ENCODE results near the gene BRD9. TPM values are rescaled to one million over a fixed set of nuclear protein-coding genes. Genes with fewer than 3 reads are reported as not detected.

The BRD9 gene
- total RNA-seq, 4 donors from 2014 or later, result 26.5 to 44.9 (median 34.3) TPM

DNA sequence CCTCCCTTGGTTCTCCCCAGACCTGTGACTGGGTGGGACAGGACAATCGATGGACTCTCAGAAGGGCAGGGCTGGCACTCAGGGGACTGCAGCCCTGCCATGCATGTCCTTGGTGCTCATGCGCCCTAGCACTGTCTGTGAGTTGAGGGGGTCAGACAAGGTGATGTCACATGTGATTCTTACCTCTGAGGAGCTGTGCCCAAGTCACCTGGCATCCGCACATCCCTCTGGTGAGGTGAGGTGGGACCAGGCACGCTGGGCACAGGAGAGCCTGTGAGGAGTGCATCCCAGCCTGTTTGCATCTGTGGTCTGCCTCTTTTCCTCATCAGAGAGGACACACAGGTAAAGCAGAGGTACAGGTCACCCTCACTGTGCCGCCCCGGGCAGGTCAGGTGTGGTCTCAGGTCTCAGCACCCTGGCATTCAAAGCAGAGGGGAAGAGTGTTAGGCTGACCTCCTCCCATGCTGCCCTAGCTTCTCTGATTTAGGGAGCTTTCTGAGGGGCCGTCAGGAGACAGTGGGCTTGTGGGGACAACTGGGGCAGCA lies 14.8 kb upstream of the BRD9 start:
- TF ChIP-seq POLR2A (IDR thresholded peaks at IDR 0.05; ENCODE audit: low read depth) (no peak), EP300 (IDR thresholded peaks at IDR 0.05) (no peak), POLR2AphosphoS5 (IDR thresholded peaks at IDR 0.05) (no peak)
- TF ChIP-seq, protein P1, sequence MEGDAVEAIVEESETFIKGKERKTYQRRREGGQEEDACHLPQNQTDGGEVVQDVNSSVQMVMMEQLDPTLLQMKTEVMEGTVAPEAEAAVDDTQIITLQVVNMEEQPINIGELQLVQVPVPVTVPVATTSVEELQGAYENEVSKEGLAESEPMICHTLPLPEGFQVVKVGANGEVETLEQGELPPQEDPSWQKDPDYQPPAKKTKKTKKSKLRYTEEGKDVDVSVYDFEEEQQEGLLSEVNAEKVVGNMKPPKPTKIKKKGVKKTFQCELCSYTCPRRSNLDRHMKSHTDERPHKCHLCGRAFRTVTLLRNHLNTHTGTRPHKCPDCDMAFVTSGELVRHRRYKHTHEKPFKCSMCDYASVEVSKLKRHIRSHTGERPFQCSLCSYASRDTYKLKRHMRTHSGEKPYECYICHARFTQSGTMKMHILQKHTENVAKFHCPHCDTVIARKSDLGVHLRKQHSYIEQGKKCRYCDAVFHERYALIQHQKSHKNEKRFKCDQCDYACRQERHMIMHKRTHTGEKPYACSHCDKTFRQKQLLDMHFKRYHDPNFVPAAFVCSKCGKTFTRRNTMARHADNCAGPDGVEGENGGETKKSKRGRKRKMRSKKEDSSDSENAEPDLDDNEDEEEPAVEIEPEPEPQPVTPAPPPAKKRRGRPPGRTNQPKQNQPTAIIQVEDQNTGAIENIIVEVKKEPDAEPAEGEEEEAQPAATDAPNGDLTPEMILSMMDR (IDR thresholded peaks at IDR 0.05), result no peak
- Histone ChIP-seq H3K27me3 (no peaks in the 10 kb centered on the region), H3K9me3 (no peaks in the 10 kb centered on the region), H3K4me3 (no peak overlapping the region), H3K4me1 (peaks cover 0 to 6% (median 5%) of the 10 kb centered on the region in 4 donors), H3K27ac (replicated peaks in 1 of 4) (no peak overlapping the region), H3K36me3 (peaks cover 0 to 4% (median 0%) of the 10 kb centered on the region in 4 donors)
- WGBS, result 92% methylated on average over 5 of the region's 7 CpGs
- intact Hi-C loops (cut with DNase I), result loop anchor here (10.0 kb wide), 1 partner anchor 463 kb away; the partner anchor contains the start of gene EXOC3
- DNase-seq (ENCODE audit: extremely low spot score), result no peak

DNA sequence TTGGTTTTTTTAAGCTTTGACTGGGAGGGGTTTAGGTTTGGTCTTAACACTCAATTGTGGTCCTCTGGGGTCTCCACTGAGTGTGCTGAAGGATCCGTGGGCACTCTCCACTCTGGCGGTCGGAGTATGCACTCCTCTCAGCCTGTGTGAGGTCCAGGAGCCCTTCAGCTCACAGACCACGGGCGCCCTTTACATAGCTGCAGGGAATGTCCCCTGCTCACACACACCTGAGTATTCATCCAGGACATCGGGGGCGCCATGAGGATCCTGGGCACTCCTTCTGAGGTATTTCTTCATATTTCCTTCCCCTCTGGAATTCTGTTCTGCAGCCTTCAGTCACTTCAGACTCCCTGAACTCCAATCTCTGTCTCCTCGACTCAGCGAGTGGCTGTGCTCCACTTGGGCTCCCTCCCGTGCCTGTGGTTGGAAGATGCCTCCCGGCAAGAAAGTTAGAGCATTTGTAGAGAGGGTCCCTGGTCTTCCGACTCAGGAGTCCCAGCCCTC lies 12.6 kb upstream of the BRD9 start:
- Histone ChIP-seq H3K4me3 (no peak overlapping the region), H3K27ac (replicated peaks in 1 of 4) (no peak overlapping the region)
- intact Hi-C loops (cut with DNase I), result loop anchor here (10.0 kb wide), 1 partner anchor 460 kb away; the partner anchor contains the start of gene EXOC3

DNA sequence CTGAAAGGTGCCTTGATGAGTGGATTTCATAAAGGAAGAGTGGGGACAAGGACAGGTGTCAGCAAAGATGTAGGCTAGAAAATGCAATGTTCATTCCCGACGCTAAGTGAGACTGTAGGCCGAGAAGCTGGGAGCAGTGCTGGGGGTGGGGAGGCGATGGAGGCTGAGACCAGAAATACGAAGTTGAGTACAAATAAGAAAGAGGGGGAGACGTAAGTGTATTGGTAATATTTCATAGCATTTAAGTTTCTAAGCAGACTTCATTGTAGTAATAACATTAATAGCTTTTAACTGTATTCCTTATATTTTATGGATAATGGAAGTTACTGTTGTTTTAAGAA lies 11.1 kb upstream of the BRD9 start:
- no peak for TF ChIP-seq EP300 (IDR thresholded peaks at IDR 0.05)
- DNase-seq (ENCODE audit: extremely low spot score), result no peak
- Histone ChIP-seq H3K4me1 (peaks cover 0 to 6% (median 5%) of the 10 kb centered on the region in 4 donors), H3K9me3 (no peaks in the 10 kb centered on the region), H3K27me3 (no peaks in the 10 kb centered on the region), H3K27ac (replicated peaks in 1 of 4) (no peak overlapping the region), H3K36me3 (no peaks in the 10 kb centered on the region), H3K4me3 (no peak overlapping the region)
- intact Hi-C loops (cut with DNase I), result loop anchor here (5.0 to 10.0 kb wide), 2 partner anchors 231 to 459 kb away; partner anchors contain the start of gene EXOC3
- WGBS, result 93% methylated on average over 6 of the region's 6 CpGs

More for the DNA sequence above, 12.6 kb upstream of the BRD9 start:
- H3K9me3 ChIP-seq, result no peaks in the 10 kb centered on the region
- no peaks in the 10 kb centered on the region for H3K27me3 ChIP-seq
- TF ChIP-seq POLR2AphosphoS5 (IDR thresholded peaks at IDR 0.05) (no peak), EP300 (IDR thresholded peaks at IDR 0.05) (no peak), POLR2A (IDR thresholded peaks at IDR 0.05; ENCODE audit: low read depth) (no peak)
- TF ChIP-seq, protein P1 (IDR thresholded peaks at IDR 0.05), result no peak
- 99% methylated on average over 10 of the region's 12 CpGs for WGBS
- peaks cover 0 to 6% (median 5%) of the 10 kb centered on the region in 4 donors for H3K4me1 ChIP-seq
- no peak for DNase-seq (ENCODE audit: extremely low spot score)
- peaks cover 0 to 4% (median 0%) of the 10 kb centered on the region in 4 donors for H3K36me3 ChIP-seq

DNA sequence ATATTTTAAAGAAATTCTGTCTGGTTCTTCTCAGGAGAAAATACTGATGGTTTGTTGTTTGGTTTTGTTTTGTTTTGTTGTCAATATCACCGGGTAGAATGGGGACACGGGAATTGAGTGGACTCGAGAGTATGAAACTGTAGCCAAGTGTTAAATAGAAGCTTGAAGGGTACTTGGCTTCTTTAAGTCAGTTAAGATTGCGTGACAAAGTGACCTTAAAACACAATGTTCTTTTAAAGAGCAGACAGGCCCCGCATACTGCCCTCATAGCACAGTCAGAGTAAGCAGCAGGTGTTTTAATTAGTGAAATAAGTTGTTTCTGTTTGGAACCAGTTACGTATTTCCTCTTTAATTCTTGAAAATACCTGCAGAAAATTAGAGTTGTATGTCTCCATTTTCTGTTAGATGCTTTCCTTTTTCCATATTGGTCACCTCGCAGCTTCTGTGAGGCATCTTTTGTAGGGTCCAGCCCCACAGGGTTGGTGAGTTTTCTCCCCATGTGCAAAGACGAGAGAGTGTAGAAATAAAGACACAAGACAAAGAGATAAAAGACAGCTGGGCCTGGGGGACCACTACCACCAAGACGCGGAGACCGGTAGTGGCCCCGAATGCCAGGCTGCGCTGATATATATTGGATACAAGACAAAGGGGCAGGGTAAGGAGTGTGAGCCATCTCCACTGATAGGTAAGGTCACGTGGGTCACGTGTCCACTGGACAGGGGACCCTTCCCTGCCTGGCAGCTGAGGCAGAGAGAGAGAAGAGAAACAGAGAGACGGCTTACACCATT lies 9.7 kb upstream of the BRD9 start:
- WGBS, result 85% methylated on average over 16 of the region's 16 CpGs
- no peak for DNase-seq (ENCODE audit: extremely low spot score)
- TF ChIP-seq, protein P1 (IDR thresholded peaks at IDR 0.05), result no peak
- no peak for TF ChIP-seq POLR2AphosphoS5 (IDR thresholded peaks at IDR 0.05)
- no peak for TF ChIP-seq EP300 (IDR thresholded peaks at IDR 0.05)
- no peak for TF ChIP-seq POLR2A (IDR thresholded peaks at IDR 0.05; ENCODE audit: low read depth)
- intact Hi-C loops (cut with DNase I), result loop anchor here (5.0 to 10.0 kb wide), 2 partner anchors 230 to 458 kb away; partner anchors contain the start of gene EXOC3
- Histone ChIP-seq H3K9me3 (no peaks in the 10 kb centered on the region), H3K4me1 (peaks cover 0 to 6% (median 5%) of the 10 kb centered on the region in 4 donors), H3K27me3 (no peaks in the 10 kb centered on the region), H3K36me3 (no peaks in the 10 kb centered on the region), H3K27ac (replicated peaks in 1 of 4) (no peak overlapping the region), H3K4me3 (no peak overlapping the region)

DNA sequence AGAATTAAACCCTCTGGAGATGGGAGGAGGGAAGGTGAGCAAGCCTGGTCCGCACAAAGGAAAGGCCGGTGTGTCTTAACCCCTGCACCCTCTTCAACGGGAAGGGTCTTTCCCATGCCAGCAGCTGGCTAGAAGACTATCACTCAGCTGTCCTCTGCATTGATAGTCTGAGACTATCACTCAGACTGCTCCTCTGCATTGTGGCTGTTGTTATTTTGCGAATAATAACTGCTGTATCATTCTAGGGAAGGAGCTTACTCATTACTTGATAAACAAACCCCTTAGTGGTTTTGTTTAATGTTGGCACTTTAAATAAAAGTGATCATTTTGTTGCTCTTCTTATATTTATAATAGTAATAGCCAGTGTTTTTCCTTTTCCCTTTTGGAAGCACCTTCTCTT lies 8.2 kb upstream of the BRD9 start:
- intact Hi-C loops (cut with DNase I), result loop anchor here (5.0 to 10.0 kb wide), 2 partner anchors 228 to 456 kb away; partner anchors contain the start of gene EXOC3
- DNase-seq (ENCODE audit: extremely low spot score), result no peak
- WGBS, result 77% methylated on average over 3 of the region's 4 CpGs
- Histone ChIP-seq H3K4me3 (no peak overlapping the region), H3K4me1 (peaks cover 0 to 6% (median 5%) of the 10 kb centered on the region in 4 donors), H3K36me3 (no peaks in the 10 kb centered on the region), H3K27me3 (no peaks in the 10 kb centered on the region), H3K9me3 (no peaks in the 10 kb centered on the region), H3K27ac (replicated peaks in 1 of 4) (no peak overlapping the region)
- no peak for TF ChIP-seq POLR2AphosphoS5 (IDR thresholded peaks at IDR 0.05)
- no peak for TF ChIP-seq EP300 (IDR thresholded peaks at IDR 0.05)
- TF ChIP-seq, protein P1 (IDR thresholded peaks at IDR 0.05), result no peak
- no peak for TF ChIP-seq POLR2A (IDR thresholded peaks at IDR 0.05; ENCODE audit: low read depth)

Data from esophagus muscularis mucosa (tissue), 4 donors.